Measurements from ENCODE around the gene SPEF2. TPM values are rescaled to one million over a fixed set of nuclear protein-coding genes. Genes with fewer than 3 reads are reported as not detected.

The SPEF2 gene
- total RNA-seq, 2 experiments from 2014 or later: 10.8 to 13.1 TPM

DNA sequence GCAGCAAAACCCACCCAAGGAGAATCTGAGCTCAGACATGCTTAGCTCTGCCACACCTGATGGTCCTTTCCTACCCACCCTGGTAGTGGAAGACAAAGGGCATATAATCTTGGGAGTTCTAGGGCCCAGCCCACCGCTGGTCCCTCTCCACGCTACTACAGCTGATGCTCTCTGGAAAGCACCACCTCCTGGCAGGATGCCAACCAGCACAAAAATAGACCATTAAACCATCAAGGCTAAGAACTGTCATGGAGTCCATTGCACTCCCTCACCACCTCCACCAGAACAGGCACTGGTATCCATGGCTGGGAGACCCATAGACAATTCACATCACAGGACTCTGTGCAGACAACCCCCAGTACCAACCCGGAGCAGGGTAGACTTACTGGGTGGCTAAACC is 128.0 kb downstream of the SPEF2 start:
- Mint-ChIP-seq H3K36me3 (ENCODE audit: low read depth) (peaks cover 33% of the 10 kb centered on the region), H3K9me3 (peaks cover 30% of the 10 kb centered on the region), H3K27me3 (no peaks in the 10 kb centered on the region), H3K4me3 (no peak overlapping the region), H3K27ac (no peak overlapping the region), H3K4me1 (peaks cover 36% of the 10 kb centered on the region)
- POLR2A ChIA-PET: no interaction called here
- no peak for DNase-seq
- CTCF ChIA-PET: no interaction called here

DNA sequence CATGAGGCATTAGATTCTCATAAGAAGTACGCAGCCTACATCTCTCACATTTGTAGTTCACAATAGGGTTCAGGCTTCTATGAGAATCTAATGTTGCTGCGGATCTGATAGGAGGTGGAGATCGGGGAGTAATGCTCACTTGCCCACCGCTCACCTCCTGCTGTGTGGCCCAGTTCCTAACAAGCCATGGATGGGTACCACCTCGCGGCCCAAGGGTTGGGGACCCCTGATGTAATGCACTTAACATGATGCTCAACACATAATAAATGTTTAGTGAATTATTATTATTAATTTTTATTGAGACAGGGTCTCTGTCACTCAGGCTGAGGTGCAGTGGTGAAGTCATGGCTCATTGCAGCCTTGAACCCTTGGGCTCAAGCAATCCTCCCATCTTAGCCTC is 134.3 kb downstream of the SPEF2 start:
- ChIA-PET CTCF (no interaction called here), POLR2A (no interaction called here)
- peaks cover 17% of the 10 kb centered on the region for H3K4me1 Mint-ChIP-seq
- H3K4me3 Mint-ChIP-seq: no peak overlapping the region
- peaks cover 18% of the 10 kb centered on the region for H3K9me3 Mint-ChIP-seq
- no peaks in the 10 kb centered on the region for H3K27me3 Mint-ChIP-seq
- H3K36me3 Mint-ChIP-seq (ENCODE audit: low read depth): peaks cover 12% of the 10 kb centered on the region
- DNase-seq: no peak
- H3K27ac Mint-ChIP-seq: no peak overlapping the region

DNA sequence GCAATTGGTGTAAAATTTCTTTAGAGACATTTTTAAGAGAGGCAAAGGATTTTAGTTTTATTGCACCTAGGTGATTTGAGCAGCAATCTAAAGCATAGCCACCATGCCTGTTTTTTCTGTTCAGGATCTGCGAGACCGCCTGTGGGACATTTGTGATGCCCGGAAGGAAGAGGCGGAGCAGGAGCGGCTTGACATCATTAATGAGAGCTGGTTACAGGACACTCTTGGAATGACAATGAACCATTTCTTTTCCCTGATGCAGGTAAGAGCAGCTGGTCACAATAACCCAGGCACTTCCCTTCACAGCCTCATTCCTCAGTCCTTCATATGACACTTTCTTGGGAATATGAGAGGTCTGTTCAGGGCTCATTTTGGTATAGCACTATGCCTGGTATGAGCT is 135.8 kb downstream of the SPEF2 start:
- DNase-seq: no peak
- Mint-ChIP-seq H3K27me3 (no peaks in the 10 kb centered on the region), H3K27ac (no peak overlapping the region), H3K36me3 (ENCODE audit: low read depth) (no peaks in the 10 kb centered on the region), H3K4me3 (no peak overlapping the region), H3K4me1 (peaks cover 12% of the 10 kb centered on the region), H3K9me3 (peaks cover 9% of the 10 kb centered on the region)
- CTCF ChIA-PET: interaction anchor here (1.0 kb wide), 1 partner anchor 171 kb away, joined by 3 read pairs; no protein-coding TSS in a partner anchor
- POLR2A ChIA-PET: no interaction called here

DNA sequence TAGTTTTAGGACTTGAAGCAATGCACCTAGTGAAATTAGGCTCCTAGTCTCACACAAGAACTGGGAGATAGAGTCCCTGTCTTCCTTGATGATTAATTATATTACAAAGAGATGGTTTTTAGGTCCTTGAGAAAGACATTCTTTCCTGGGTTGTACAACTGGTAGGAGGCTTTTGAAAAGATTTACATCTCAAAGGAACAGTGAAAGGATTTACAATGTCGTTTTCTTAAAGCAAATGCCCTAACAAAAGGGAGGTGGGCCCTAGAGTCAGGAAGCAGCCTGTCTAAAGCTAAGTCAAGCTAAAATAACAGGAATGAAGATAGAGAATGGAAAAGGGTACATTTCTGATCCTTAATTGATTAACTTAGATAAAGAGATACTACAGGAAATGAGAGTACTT is 136.8 kb downstream of the SPEF2 start:
- H3K27ac Mint-ChIP-seq: no peak overlapping the region
- no peak for DNase-seq
- H3K27me3 Mint-ChIP-seq: no peaks in the 10 kb centered on the region
- H3K9me3 Mint-ChIP-seq: peaks cover 9% of the 10 kb centered on the region
- H3K36me3 Mint-ChIP-seq (ENCODE audit: low read depth): no peaks in the 10 kb centered on the region
- ChIA-PET POLR2A (no interaction called here), CTCF (no interaction called here)
- H3K4me3 Mint-ChIP-seq: no peak overlapping the region
- H3K4me1 Mint-ChIP-seq: peaks cover 2% of the 10 kb centered on the region

DNA sequence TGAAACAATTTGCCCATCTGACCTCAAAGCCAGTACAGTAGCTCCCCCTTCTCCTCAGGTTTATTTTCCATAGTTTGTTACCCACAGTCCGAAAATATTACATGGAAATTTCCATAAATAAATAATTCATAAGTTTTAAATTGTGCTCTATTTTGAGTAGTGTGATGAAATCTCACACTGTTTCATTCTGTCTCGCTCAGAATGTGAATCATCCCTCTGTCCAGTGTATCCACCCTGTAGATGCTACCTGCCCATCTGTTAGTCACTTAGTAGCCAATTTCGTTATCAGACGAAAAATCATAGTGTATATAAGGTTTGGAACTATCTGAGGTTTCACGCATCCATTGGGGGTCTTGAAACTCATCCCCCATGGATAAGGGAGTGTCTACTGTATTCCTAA is 138.3 kb downstream of the SPEF2 start:
- H3K36me3 Mint-ChIP-seq (ENCODE audit: low read depth): no peaks in the 10 kb centered on the region
- no peaks in the 10 kb centered on the region for H3K9me3 Mint-ChIP-seq
- no peak for DNase-seq
- H3K27ac Mint-ChIP-seq: no peak overlapping the region
- ChIA-PET CTCF (no interaction called here), POLR2A (no interaction called here)
- no peaks in the 10 kb centered on the region for H3K27me3 Mint-ChIP-seq
- H3K4me3 Mint-ChIP-seq: no peak overlapping the region
- no peaks in the 10 kb centered on the region for H3K4me1 Mint-ChIP-seq

DNA sequence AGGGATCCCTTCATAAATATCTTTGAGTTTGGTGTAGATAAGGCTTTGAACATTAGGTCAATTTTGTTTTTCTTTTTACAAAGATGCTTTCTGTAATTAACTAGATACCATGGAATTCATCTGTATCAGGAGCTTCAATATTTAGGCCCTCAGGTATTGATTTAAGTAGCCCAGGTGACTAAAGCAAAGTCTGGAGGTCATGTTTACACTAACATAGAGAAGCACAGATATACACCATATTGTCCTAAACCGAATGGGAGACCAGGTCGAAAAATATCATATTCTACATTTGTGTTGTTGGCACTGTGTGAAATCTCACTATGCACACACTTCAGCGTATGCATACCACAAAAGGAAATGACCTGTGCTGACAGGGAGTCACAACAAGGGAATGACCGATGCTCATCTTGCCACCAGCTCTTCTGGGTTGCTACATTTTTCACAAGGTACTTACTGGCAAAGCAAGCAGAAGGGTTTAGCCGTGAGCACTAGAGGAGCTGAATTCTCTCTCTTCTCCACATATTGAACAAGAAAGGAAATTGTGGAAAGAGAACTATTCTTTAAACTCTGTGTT is 140.6 kb downstream of the SPEF2 start:
- ChIA-PET POLR2A (no interaction called here), CTCF (interaction anchor here (1.0 kb wide), 1 partner anchor 9 kb away, joined by 3 read pairs; no protein-coding TSS in a partner anchor)
- DNase-seq: no peak
- Mint-ChIP-seq H3K4me1 (no peaks in the 10 kb centered on the region), H3K27me3 (no peaks in the 10 kb centered on the region), H3K4me3 (no peak overlapping the region), H3K9me3 (no peaks in the 10 kb centered on the region), H3K36me3 (ENCODE audit: low read depth) (no peaks in the 10 kb centered on the region), H3K27ac (no peak overlapping the region)

DNA sequence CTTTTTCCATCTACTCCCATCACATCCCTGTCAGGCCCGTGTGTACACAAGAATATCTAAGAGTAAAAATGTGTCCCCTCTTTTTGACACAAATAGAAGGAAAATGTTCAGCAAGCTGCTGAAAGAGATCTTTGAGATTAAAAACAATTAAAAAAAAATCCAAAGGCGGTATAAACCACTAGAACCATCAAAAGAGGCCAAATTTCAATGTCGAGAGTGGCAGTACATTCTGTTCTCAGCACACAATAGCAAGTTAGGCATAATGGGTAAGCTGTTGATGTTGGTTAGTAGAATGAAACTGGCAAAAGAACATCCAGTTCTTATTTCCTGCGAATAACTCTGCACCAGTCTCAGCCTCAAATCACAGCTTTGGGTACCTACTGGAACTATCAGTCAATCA is 143.9 kb downstream of the SPEF2 start:
- no peaks in the 10 kb centered on the region for H3K36me3 Mint-ChIP-seq (ENCODE audit: low read depth)
- H3K4me1 Mint-ChIP-seq: no peaks in the 10 kb centered on the region
- H3K27me3 Mint-ChIP-seq: no peaks in the 10 kb centered on the region
- H3K4me3 Mint-ChIP-seq: no peak overlapping the region
- no peak for DNase-seq
- POLR2A ChIA-PET: no interaction called here
- CTCF ChIA-PET: no interaction called here
- H3K9me3 Mint-ChIP-seq: no peaks in the 10 kb centered on the region
- no peak overlapping the region for H3K27ac Mint-ChIP-seq

DNA sequence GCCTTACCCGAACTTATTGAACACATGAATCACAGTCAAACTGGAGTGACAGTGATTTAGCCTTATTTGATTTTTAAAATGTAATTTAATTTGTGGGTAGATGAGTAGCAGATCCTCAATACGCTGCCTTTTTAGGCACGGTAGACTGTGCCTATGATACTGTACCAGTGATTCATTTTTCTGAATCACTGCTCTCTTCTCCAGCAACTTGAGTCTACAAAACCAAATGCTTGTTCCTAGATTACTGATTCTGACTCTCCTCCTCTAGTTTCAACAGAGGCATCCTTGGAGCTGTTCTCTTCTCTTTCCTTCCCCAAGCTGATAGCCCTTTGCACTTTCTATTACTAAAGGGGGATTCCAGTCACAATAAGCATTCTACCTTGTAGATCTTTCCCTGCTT is 144.7 kb downstream of the SPEF2 start:
- H3K9me3 Mint-ChIP-seq: no peaks in the 10 kb centered on the region
- H3K4me1 Mint-ChIP-seq: no peaks in the 10 kb centered on the region
- no peaks in the 10 kb centered on the region for H3K36me3 Mint-ChIP-seq (ENCODE audit: low read depth)
- H3K27me3 Mint-ChIP-seq: no peaks in the 10 kb centered on the region
- no peak for DNase-seq
- no peak overlapping the region for H3K27ac Mint-ChIP-seq
- no peak overlapping the region for H3K4me3 Mint-ChIP-seq
- ChIA-PET CTCF (no interaction called here), POLR2A (no interaction called here)

DNA sequence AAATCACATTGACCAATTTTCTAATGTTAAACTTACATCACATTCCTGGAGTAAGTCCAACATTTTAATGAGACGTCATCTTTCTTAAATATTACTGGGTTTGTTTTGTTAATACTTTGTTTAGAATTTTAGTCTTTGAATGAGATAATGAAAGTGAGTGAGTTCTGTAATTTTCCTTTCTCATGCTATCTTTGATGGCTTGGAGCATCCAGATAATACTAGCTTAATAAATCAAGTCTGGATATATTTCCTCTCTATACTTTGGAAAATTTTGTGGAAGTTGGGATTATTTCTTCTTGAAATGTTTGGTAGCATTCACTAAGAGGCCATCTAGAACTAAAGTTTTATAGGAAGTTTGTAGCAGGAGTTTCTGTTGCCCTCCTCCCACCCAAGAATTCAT is 148.3 kb downstream of the SPEF2 start:
- no peak overlapping the region for H3K4me3 Mint-ChIP-seq
- no peaks in the 10 kb centered on the region for H3K36me3 Mint-ChIP-seq (ENCODE audit: low read depth)
- POLR2A ChIA-PET: no interaction called here
- H3K27ac Mint-ChIP-seq: no peak overlapping the region
- no peaks in the 10 kb centered on the region for H3K27me3 Mint-ChIP-seq
- DNase-seq: no peak
- CTCF ChIA-PET: interaction anchor here (1.0 kb wide), 2 partner anchors 11 to 149 kb away, joined by 3 to 5 read pairs; partner anchors contain the start of gene SPEF2
- no peaks in the 10 kb centered on the region for H3K9me3 Mint-ChIP-seq
- H3K4me1 Mint-ChIP-seq: no peaks in the 10 kb centered on the region

DNA sequence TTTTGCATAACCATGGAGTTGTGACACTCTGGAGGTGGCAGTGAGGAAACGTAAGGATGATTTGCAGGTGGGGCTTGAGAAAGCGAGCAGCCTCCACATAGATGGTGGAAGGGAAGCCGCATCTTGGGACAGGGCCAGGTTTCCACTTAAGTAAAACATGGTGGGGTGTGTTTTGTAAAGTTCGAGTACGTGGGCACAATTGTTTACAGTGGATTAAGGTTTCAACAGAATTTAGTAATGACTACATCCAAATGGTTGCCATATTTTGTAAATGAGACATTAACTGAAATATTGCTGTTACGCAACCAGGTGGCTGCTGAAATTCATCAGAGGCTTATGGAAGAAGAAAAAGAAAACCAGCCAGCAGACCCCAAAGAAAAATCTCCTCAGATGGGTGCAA is 153.6 kb downstream of the SPEF2 start:
- Mint-ChIP-seq H3K9me3 (no peaks in the 10 kb centered on the region), H3K27ac (no peak overlapping the region), H3K36me3 (ENCODE audit: low read depth) (peaks cover 14% of the 10 kb centered on the region), H3K27me3 (no peaks in the 10 kb centered on the region), H3K4me1 (peaks cover 35% of the 10 kb centered on the region), H3K4me3 (no peak overlapping the region)
- CTCF ChIA-PET: interaction anchor here (0.9 to 1.1 kb wide), 2 partner anchors 154 to 155 kb away, joined by 3 to 5 read pairs; no protein-coding TSS in a partner anchor
- DNase-seq: no peak
- POLR2A ChIA-PET: interaction anchor here (0.7 kb wide), 1 partner anchor 86 kb away, joined by 3 read pairs; no protein-coding TSS in a partner anchor

DNA sequence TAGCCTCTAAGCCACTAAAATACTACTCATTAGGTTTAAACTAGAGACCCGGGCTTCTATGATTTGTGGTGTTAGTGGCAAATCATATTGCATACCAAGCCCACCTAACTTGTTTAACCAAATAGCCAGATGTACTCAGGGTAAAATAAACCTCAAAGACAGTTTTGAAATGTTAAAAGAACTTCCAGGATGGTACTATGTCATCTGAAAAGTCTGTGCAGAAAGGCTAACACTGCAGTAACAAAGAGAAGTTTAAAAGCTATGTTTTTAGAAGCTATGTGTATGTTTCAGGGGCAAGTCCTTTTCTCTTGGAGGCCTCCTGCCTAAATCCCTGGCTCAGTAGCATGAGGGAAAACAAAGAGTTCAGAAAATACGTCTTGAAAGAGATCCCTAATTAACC is 154.2 kb downstream of the SPEF2 start:
- ChIA-PET POLR2A (interaction anchor here (0.7 kb wide), 1 partner anchor 86 kb away, joined by 3 read pairs; no protein-coding TSS in a partner anchor), CTCF (interaction anchor here (0.9 to 1.1 kb wide), 2 partner anchors 153 to 155 kb away, joined by 3 to 5 read pairs; no protein-coding TSS in a partner anchor)
- Mint-ChIP-seq H3K27ac (no peak overlapping the region), H3K9me3 (no peaks in the 10 kb centered on the region), H3K27me3 (no peaks in the 10 kb centered on the region), H3K4me1 (peaks cover 37% of the 10 kb centered on the region), H3K36me3 (ENCODE audit: low read depth) (peaks cover 14% of the 10 kb centered on the region), H3K4me3 (no peak overlapping the region)
- no peak for DNase-seq

DNA sequence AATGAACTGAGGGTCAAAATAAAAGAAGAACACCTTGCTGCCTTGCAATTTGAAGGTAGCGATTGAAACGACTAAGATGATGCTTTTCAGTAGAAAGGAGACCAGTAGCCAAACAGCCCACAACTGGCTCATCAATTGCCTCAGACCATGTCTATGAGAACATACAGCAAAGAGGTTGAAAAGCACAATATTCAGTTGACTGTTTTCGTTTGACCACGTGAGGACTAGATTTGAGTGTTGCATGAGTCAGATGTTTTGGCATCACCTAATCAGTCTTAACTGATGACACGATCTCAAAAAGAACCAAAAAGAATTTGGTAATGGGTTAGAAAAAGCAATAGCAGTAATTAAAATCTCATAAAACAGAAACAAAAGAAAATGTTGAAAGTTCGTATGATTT is 156.3 kb downstream of the SPEF2 start:
- peak; percentile 36 for DNase-seq
- POLR2A ChIA-PET: no interaction called here
- Mint-ChIP-seq H3K9me3 (no peaks in the 10 kb centered on the region), H3K4me1 (peaks cover 54% of the 10 kb centered on the region), H3K36me3 (ENCODE audit: low read depth) (peaks cover 14% of the 10 kb centered on the region), H3K4me3 (peak overlapping the region; percentile 1), H3K27me3 (no peaks in the 10 kb centered on the region), H3K27ac (peak overlapping the region; percentile 72)
- CTCF ChIA-PET: no interaction called here

DNA sequence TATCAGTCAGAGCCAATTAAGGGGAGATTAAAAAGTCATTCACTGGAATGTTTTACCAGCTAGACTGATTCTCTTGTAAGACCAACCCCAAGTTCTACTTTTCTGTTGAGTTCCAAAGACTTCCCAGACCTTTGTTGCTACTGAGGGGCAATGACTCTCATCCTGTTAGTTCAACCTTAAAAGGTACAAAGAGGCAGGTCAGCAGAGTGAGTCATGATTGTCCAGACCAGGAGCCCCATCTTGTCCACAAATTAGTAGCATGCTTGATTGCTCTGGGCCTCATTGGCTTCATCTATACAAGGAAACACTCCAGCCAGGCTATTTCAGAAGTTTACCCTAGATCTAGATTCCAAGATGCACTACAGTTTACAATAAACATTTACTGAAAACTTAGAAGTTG is 159.1 kb downstream of the SPEF2 start:
- H3K9me3 Mint-ChIP-seq: no peaks in the 10 kb centered on the region
- ChIA-PET CTCF (interaction anchor here (0.8 to 11.5 kb wide), 26 partner anchors 8 to 163 kb away, joined by 3 to 124 read pairs (median 5); partner anchors contain the start of genes IL7R and SPEF2), POLR2A (interaction anchor here (4.8 to 11.2 kb wide), 2 partner anchors 46 to 79 kb away, joined by 18 to 158 read pairs; partner anchors contain the start of gene IL7R)
- peaks cover 11% of the 10 kb centered on the region for H3K36me3 Mint-ChIP-seq (ENCODE audit: low read depth)
- H3K27me3 Mint-ChIP-seq: no peaks in the 10 kb centered on the region
- no peak for DNase-seq
- H3K27ac Mint-ChIP-seq: no peak overlapping the region
- H3K4me1 Mint-ChIP-seq: peaks cover 77% of the 10 kb centered on the region
- H3K4me3 Mint-ChIP-seq: no peak overlapping the region
